Measurements from ENCODE around the gene SRD5A1. TPM values are rescaled to one million over a fixed set of nuclear protein-coding genes. Genes with fewer than 3 reads are reported as not detected.

The SRD5A1 gene
- total RNA-seq (2014; rRNA removed; shearing (Covaris generic)), result 41.9 and 67.3 TPM in 2 replicates

GRCh38 chr5:6632888-6633468 lies at the start of gene SRD5A1, which contains the start of gene NSUN2:
TSS of gene SRD5A1 (plus strand) at chr5:6633440. CDS start at chr5:6633577, 137 bp downstream.
TSS of gene NSUN2 (minus strand) at chr5:6633044. CDS start at chr5:6632979, 65 bp downstream.
- peak; percentile 91 for DNase-seq (ENCODE audit: low spot score)

GRCh38 chr5:6584101-6584645 lies 49.1 kb upstream of the SRD5A1 start:
- no peak for DNase-seq (ENCODE audit: low spot score)

- DNase-seq (ENCODE audit: low spot score), result no peak
These were observed 48.5 kb upstream of the SRD5A1 start for GRCh38 chr5:6584727-6585126.

GRCh38 chr5:6585168-6585567 lies 48.1 kb upstream of the SRD5A1 start:
- DNase-seq (ENCODE audit: low spot score), result no peak

- no peak for DNase-seq (ENCODE audit: low spot score)
These were observed 47.1 kb upstream of the SRD5A1 start for GRCh38 chr5:6585939-6586646.

GRCh38 chr5:6586647-6587042 lies 46.6 kb upstream of the SRD5A1 start:
- DNase-seq (ENCODE audit: low spot score), result no peak

- no peak for DNase-seq (ENCODE audit: low spot score)
These were observed 46.1 kb upstream of the SRD5A1 start for GRCh38 chr5:6587171-6587570.

- DNase-seq (ENCODE audit: low spot score), result no peak
These were observed 42.7 kb upstream of the SRD5A1 start for GRCh38 chr5:6590581-6590980.

GRCh38 chr5:6591671-6592288 lies 41.5 kb upstream of the SRD5A1 start:
- no peak for DNase-seq (ENCODE audit: low spot score)

- DNase-seq (ENCODE audit: low spot score), result no peak
These were observed 40.6 kb upstream of the SRD5A1 start for GRCh38 chr5:6592601-6593000.

GRCh38 chr5:6593148-6594016 lies 39.9 kb upstream of the SRD5A1 start:
- DNase-seq (ENCODE audit: low spot score), result no peak

- DNase-seq (ENCODE audit: low spot score), result no peak
These were observed 39.2 kb upstream of the SRD5A1 start for GRCh38 chr5:6594066-6594465.

GRCh38 chr5:6595405-6595804 lies 37.8 kb upstream of the SRD5A1 start:
- DNase-seq (ENCODE audit: low spot score), result no peak

GRCh38 chr5:6596388-6596787 lies 36.9 kb upstream of the SRD5A1 start:
- DNase-seq (ENCODE audit: low spot score), result no peak

GRCh38 chr5:6597557-6597956 lies 35.7 kb upstream of the SRD5A1 start:
- no peak for DNase-seq (ENCODE audit: low spot score)

- no peak for DNase-seq (ENCODE audit: low spot score)
These were observed 34.8 kb upstream of the SRD5A1 start for GRCh38 chr5:6598351-6598900.

GRCh38 chr5:6599739-6600138 lies 33.5 kb upstream of the SRD5A1 start:
- DNase-seq (ENCODE audit: low spot score), result no peak

- no peak for DNase-seq (ENCODE audit: low spot score)
These were observed 32.0 kb upstream of the SRD5A1 start for GRCh38 chr5:6601271-6601670.

- no peak for DNase-seq (ENCODE audit: low spot score)
These were observed 31.4 kb upstream of the SRD5A1 start for GRCh38 chr5:6601816-6602215.

- no peak for DNase-seq (ENCODE audit: low spot score)
These were observed 30.8 kb upstream of the SRD5A1 start for GRCh38 chr5:6602441-6602840.

- DNase-seq (ENCODE audit: low spot score), result no peak
These were observed 29.6 kb upstream of the SRD5A1 start for GRCh38 chr5:6603643-6604042.

All from HT-29 (cell line).